GM12872 (cell line): ENCODE measurements around the gene SLC28A1.

Experiments
- CTCF ChIP-seq: IDR thresholded peaks from 3 replicates; pipeline ENCODE4 v1.5.1; 2011; ENCODE audit warnings: low read depth, mild to moderate bottlenecking, low read length, moderate library complexity; ENCODE audit not compliant: insufficient read depth

The SLC28A1 gene

GRCh38 chr15:84863565-84864443 lies 20.7 kb upstream of the SLC28A1 start:
- TF ChIP-seq CTCF: no peak

- TF ChIP-seq CTCF: no peak
Observed at GRCh38 chr15:84864444-84864795, 20.0 kb upstream of the SLC28A1 start.

DNA sequence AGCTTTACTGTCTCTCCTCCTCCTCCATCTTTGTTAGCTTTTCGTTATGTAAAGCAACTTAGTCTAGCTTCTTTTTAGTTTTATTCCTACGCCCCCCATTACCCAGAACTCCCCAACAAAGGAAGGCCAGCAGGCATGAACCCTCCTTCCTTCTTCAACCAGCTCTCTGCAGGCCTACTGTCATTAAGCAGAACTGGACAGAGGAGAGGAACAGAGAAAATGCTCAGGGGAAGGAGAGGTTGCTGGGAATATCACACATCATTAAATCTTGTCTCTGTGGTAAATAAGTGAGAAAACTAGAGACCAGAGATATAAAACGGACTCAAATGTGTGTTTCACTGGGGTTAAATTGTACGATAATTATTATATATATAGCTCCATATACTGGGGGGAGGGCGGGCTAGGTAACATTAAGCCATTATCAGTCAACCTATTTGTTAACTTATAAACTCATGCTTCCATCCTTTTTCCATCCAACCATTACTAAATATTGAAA lies 19.3 kb upstream of the SLC28A1 start:
- TF ChIP-seq CTCF: no peak

GRCh38 chr15:84868037-84868880 lies 16.2 kb upstream of the SLC28A1 start:
- TF ChIP-seq CTCF: no peak

- TF ChIP-seq CTCF: no peak
Observed at GRCh38 chr15:84869510-84869909, 15.0 kb upstream of the SLC28A1 start.

GRCh38 chr15:84871428-84871985 lies 13.0 kb upstream of the SLC28A1 start:
- TF ChIP-seq CTCF: 0 out of 3 replicates have a peak, but pooled peaks have one; percentile 8
